MM.1S (cell line): ENCODE results near the gene LSM10.

Source experiments
- DNase-seq: peaks from one replicate; pipeline ENCODE4 v3.0.0-alpha.2; 2015
- H2AFZ ChIP-seq: fragments of 300-600 bp; sonication (generic); 2 replicates; pipeline ENCODE4 v1.6.0; 2016; ENCODE audit warnings: antibody characterized with exemption, low read length
- H3F3A ChIP-seq: fragments of 300-600 bp; sonication (generic); 2 replicates; pipeline ENCODE4 v1.6.1; 2016; ENCODE audit warnings: mild to moderate bottlenecking, antibody characterized with exemption, low read length, moderate library complexity, mixed read lengths; ENCODE audit not compliant: insufficient read depth
- H3K27ac ChIP-seq: fragments of 300-600 bp; sonication (generic); 2 replicates; pipeline ENCODE4 v1.5.1; 2016; ENCODE audit warnings: mild to moderate bottlenecking, low read length
- H3K27me3 ChIP-seq: fragments of 300-600 bp; sonication (generic); replicated peaks from 2 replicates; pipeline ENCODE4 v1.6.0; 2016; ENCODE audit warnings: low read length; ENCODE audit not compliant: insufficient read depth
- H3K36me3 ChIP-seq: fragments of 300-600 bp; sonication (generic); replicated peaks from 2 replicates; pipeline ENCODE4 v1.6.1; 2016; ENCODE audit warnings: mild to moderate bottlenecking, low read length, mixed read lengths; ENCODE audit not compliant: insufficient read depth
- H3K4me1 ChIP-seq: fragments of 300-600 bp; sonication (generic); 2 replicates; pipeline ENCODE4 v1.6.1; 2016; ENCODE audit warnings: low read length, mixed read lengths
- H3K4me2 ChIP-seq: fragments of 300-600 bp; sonication (generic); 2 replicates; pipeline ENCODE4 v1.6.0; 2016; ENCODE audit warnings: low read depth, low read length
- H3K4me3 ChIP-seq: fragments of 300-600 bp; sonication (generic); 2 replicates; pipeline ENCODE4 v1.5.1; 2016; ENCODE audit warnings: low read length, mixed read lengths
- H3K79me2 ChIP-seq: fragments of 300-600 bp; sonication (generic); 2 replicates; pipeline ENCODE4 v1.6.1; 2016; ENCODE audit warnings: mixed run types, low read length, mixed read lengths
- H3K9ac ChIP-seq: fragments of 300-600 bp; sonication (generic); 2 replicates; pipeline ENCODE4 v1.6.1; 2016; ENCODE audit warnings: low read length, mixed read lengths
- H3K9me2 ChIP-seq: fragments of 300-600 bp; sonication (generic); replicated peaks from 2 replicates; pipeline ENCODE4 v1.6.1; 2016; ENCODE audit warnings: mild to moderate bottlenecking, low read length, mixed read lengths; ENCODE audit not compliant: insufficient read depth
- H3K9me3 ChIP-seq: fragments of 300-600 bp; sonication (generic); replicated peaks from 2 replicates; pipeline ENCODE4 v1.6.1; 2016; ENCODE audit warnings: mild to moderate bottlenecking, low read length, mixed read lengths; ENCODE audit not compliant: insufficient read depth
- H4K20me1 ChIP-seq: fragments of 300-600 bp; sonication (generic); 2 replicates; pipeline ENCODE4 v1.6.1; 2016; ENCODE audit warnings: mild to moderate bottlenecking, low read length, moderate library complexity, mixed read lengths; ENCODE audit not compliant: insufficient read depth
- CTCF ChIP-seq: fragments of 300-600 bp; sonication (generic); IDR thresholded peaks from 2 replicates; pipeline ENCODE4 v1.5.1; 2016; ENCODE audit warnings: antibody characterized with exemption, low read length, mixed read lengths
- EZH2 ChIP-seq: fragments of 300-600 bp; sonication (generic); optimal IDR thresholded peaks from 2 replicates; pipeline ENCODE3; 2017; ENCODE audit warnings: low read depth, mild to moderate bottlenecking, antibody characterized with exemption, low read length, mixed read lengths
- EZH2phosphoT487 ChIP-seq: fragments of 300-600 bp; sonication (generic); IDR thresholded peaks from 2 replicates; pipeline ENCODE4 v1.6.1; 2018; ENCODE audit warnings: antibody characterized with exemption, low read length

Gene LSM10

GRCh38 chr1:36380143-36380619, 17.5 kb downstream of the LSM10 start:
- H3K4me1 ChIP-seq: peaks cover 9% of the 10 kb centered on the region
- no peak for DNase-seq
- no peaks in the 10 kb centered on the region for H4K20me1 ChIP-seq
- peaks cover 98% of the 10 kb centered on the region for H3K79me2 ChIP-seq
- H2AFZ ChIP-seq: no peak overlapping the region
- no peak for TF ChIP-seq CTCF
- TF ChIP-seq EZH2: no peak
- TF ChIP-seq EZH2phosphoT487: no peak
- no peak overlapping the region for H3K27ac ChIP-seq
- no peak overlapping the region for H3K4me3 ChIP-seq
- no peaks in the 10 kb centered on the region for H3K9me3 ChIP-seq
- no peaks in the 10 kb centered on the region for H3K27me3 ChIP-seq
- H3K36me3 ChIP-seq: no peaks in the 10 kb centered on the region
- peaks cover 9% of the 10 kb centered on the region for H3F3A ChIP-seq
- no peak overlapping the region for H3K4me2 ChIP-seq
- no peaks in the 10 kb centered on the region for H3K9me2 ChIP-seq
- no peak overlapping the region for H3K9ac ChIP-seq

DNA sequence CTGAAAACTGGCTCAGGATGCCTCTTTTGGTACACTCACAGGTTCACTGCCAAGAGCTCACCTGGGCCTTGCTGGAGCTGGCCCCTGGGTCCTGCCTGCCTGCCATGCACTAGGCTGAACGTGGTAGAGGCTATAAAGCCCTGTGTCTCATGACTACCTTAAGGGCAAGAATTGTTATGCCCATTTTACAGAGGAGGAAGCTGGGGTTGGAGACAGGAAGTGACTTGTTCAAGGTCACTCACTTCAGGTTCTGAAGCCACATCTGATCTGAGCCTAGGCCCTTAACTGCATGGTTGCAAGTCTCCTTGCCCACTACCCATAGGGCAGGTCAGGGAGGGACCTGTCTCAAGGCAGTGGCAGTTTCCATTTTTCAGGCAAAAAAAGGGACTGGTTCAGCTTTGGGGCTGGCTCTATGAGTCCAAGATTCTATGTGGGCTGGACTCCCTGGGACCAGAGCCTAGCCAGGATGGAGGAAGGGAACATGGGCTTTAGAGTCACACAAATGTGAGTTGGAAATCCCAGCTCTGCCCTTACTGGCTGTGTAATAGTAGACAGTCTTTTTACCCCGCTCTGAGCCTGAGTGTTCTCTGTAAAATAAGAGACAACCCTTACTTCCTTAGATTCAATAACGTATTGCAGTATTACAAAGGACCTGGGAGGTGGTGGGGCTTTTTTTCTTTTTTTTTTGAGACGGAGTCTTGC, 19.8 kb downstream of the LSM10 start:
- no peak overlapping the region for H3K4me2 ChIP-seq
- H3K9me2 ChIP-seq: no peaks in the 10 kb centered on the region
- no peak overlapping the region for H3K4me3 ChIP-seq
- DNase-seq: peak; percentile 12
- no peaks in the 10 kb centered on the region for H3K36me3 ChIP-seq
- peaks cover 90% of the 10 kb centered on the region for H3K79me2 ChIP-seq
- H3F3A ChIP-seq: peaks cover 17% of the 10 kb centered on the region
- H3K27me3 ChIP-seq: no peaks in the 10 kb centered on the region
- H2AFZ ChIP-seq: no peak overlapping the region
- no peak overlapping the region for H3K9ac ChIP-seq
- H3K27ac ChIP-seq: peak overlapping the region; percentile 10; the same call in 1 of the 2 replicates
- no peaks in the 10 kb centered on the region for H4K20me1 ChIP-seq
- no peaks in the 10 kb centered on the region for H3K9me3 ChIP-seq
- H3K4me1 ChIP-seq: peaks cover 27% of the 10 kb centered on the region
- no peak for TF ChIP-seq EZH2phosphoT487
- no peak for TF ChIP-seq CTCF
- no peak for TF ChIP-seq EZH2

GRCh38 chr1:36372617-36373016, 25.1 kb downstream of the LSM10 start:
- TF ChIP-seq CTCF: no peak
- TF ChIP-seq EZH2: no peak
- no peak for TF ChIP-seq EZH2phosphoT487
- Histone ChIP-seq H3K4me2 (no peak overlapping the region), H3K27ac (no peak overlapping the region), H2AFZ (no peak overlapping the region), H3K36me3 (no peaks in the 10 kb centered on the region), H3K79me2 (peaks cover 63% of the 10 kb centered on the region), H3K9me2 (no peaks in the 10 kb centered on the region), H3K4me1 (peaks cover 34% of the 10 kb centered on the region), H3F3A (peaks cover 17% of the 10 kb centered on the region), H3K27me3 (no peaks in the 10 kb centered on the region), H4K20me1 (no peaks in the 10 kb centered on the region), H3K4me3 (no peak overlapping the region), H3K9me3 (no peaks in the 10 kb centered on the region), H3K9ac (no peak overlapping the region)
- no peak for DNase-seq
